NCI-H146 (cell line): Measurements from ENCODE around the gene RBBP5.
"Not testable (repeated sequence)": the region's sequence is repeated elsewhere in the genome, so short reads cannot be mapped to it uniquely, and the experiment has no call there.

Experiments
- DNase-seq: peaks from one replicate; lab custom pipeline; 2025; lab: John Stamatoyannopoulos, UW

RBBP5 gene, protein sequence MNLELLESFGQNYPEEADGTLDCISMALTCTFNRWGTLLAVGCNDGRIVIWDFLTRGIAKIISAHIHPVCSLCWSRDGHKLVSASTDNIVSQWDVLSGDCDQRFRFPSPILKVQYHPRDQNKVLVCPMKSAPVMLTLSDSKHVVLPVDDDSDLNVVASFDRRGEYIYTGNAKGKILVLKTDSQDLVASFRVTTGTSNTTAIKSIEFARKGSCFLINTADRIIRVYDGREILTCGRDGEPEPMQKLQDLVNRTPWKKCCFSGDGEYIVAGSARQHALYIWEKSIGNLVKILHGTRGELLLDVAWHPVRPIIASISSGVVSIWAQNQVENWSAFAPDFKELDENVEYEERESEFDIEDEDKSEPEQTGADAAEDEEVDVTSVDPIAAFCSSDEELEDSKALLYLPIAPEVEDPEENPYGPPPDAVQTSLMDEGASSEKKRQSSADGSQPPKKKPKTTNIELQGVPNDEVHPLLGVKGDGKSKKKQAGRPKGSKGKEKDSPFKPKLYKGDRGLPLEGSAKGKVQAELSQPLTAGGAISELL

DNA sequence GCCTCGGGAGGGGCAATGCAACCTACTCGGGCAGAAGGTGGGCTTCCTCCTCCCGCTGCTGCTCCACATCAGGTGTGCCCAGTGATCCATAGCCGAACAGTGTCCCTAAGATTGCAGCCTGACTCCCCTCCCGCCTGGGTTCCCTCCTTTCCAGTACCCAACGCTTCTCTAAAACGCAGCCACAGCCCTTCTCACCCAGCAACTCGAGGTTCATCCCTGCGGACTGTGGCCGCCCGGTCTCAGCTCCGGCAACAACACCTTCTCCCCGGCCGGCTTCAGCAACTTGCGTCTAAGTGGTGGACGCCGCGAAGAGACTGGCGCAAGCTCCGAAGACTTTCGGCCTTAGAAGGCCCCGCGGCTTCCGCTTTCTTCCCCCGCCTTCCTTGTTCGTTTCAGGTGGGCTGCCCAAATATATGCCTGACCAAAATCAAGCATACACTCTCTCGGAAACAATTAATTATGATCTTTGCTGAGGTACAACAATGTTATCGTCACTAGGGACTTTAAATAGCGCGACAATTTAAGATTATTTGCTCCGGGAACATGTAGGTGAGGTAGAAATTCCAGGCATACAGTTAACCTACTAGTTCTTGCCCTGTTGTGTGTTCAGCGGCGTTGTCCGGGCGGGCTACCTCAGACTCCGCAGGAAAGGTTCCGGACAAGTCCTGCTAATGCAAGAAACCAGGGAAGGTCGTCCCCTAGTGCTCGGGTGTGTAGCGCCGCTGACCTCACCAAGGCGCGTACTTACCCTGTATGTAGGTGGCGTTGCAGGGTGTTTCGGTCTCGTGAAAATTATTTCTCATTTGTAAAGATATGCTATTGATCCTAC, at the start of gene RBBP5:
Gene RBBP5, minus strand, starts transcription at position 319 of the 829 bp plus-strand sequence. Its CDS starts 105 bp downstream, at position 214.
- DNase-seq: peak; percentile 96

DNA sequence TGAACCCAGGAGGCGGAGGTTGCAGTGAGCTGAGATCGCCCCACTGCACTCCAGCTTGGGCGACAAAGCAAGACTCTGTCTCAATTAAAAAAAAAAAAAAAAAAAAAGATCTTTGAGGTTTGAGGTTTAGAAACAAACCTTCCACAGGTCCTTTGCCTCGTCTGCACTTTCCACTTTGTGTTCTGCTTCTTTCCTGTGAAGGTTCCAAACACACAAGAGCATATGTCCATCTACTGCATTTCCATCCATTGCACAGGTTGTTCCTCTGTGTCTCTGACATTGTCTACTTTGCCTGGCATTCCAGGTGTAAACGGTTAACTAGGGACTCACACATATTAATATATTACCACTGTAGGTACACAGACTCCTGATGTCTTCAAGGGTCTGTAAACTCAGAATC, 49.6 kb upstream of the RBBP5 start:
- no peak for DNase-seq

DNA sequence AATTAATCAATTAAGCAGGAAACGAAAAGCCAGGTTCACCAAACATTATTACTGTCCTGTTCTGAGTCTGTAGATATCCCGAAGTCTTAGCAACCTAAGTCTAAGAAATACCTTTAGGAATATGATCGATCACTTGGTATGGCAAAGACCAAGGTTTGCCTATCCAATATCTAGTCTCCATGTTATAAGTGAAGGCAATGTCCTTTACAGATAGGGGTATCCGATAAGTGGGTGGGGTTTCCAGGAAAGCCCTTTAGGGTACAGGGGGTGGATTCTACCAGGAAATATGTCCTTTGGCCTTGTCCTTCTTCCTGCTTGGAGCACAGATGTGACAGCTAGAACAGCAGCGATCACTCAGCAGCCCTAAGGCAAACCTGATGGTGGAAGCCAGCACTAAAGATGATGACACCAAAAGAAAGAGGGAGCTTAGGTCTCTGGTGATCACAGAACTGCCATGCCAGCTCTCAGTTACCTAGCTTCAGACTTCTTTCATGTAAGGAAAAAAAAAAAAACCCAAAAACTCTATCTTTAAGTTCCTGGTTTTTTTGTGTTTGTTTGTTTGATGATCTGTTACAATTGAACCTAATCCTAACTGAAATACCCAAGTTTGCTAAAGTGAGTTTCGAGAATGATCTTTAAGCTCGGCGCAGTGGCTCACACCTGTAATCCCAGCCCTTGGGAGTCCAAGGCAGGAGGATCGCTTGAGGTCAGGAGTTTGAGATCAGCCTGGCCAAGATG, 48.9 kb upstream of the RBBP5 start:
- DNase-seq: no peak

DNA sequence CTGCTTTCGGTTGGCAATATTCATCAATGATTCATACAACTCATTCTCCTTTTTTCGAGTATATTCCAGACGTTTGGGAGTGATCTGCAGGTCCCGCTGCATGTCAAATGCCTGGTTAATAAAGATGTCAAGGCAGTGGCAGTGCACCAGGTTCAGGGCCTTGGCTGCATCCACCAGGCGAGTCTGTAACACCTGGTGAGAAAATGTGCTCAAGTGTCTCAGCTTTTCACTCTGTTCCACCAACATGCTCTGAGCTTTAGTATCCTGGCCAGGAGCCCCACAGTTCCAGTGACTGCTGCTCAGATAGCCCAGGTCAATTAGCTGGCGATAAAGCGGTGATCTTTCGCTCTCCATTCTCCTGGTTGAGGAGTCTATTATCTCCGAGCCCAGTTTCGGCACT, 47.5 kb upstream of the RBBP5 start:
- DNase-seq: no peak

DNA sequence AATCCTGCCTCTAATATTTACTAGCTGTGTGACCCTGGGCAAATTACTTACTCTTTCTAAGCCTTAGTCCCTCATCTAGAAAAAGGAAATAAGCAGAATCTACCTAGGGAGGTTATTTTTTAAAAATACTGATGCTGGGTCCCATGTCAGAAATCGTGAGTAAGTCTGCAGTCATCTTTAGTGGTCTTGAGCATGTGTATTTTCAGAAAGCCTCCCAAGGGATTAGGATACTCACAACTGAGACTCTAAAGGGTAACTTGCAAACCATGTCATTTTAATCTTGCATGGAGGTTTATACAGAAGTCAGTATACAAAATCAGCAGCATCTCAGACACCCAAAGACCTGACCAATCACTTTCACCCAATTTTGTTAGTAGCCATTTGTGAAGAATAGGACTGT, 46.5 kb upstream of the RBBP5 start:
- DNase-seq: no peak

DNA sequence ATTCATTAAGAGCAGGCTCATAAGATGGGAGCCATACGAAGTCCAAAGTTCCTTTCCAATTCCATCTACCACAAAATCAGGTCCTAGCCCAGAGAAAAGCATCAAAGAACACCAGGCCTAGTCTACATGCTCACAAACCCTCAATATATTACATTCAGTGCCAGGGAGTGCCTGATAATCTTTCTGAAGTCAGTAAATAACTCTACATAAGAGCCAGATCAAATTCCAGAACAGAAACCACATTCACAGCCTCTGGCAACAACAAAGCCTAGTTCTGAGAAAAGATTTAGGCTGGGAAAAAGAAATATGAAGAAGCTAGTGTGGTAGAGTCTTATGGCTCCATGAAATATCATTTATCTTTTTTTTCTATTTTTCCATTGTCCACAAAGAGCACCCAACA, 40.5 kb upstream of the RBBP5 start:
- no peak for DNase-seq

DNA sequence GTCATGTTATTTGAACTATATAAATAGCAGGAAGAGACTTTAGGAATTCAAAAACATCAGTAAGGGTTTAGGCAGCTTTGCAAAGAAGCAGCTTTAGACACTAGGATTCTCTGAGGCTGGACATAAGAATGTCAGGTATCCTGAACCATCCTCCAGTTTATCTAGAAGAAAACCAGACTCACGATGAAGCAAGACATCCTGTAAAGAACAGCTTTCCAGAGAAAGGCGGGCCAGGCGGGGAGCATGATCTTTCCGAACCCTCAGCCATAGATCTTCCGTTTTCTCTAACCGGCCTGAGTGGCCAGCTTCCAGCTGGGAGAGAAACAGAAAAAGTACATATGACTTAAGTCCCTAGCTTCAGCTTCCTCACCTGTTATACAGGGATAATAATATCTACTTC, 39.3 kb upstream of the RBBP5 start:
- no peak for DNase-seq

DNA sequence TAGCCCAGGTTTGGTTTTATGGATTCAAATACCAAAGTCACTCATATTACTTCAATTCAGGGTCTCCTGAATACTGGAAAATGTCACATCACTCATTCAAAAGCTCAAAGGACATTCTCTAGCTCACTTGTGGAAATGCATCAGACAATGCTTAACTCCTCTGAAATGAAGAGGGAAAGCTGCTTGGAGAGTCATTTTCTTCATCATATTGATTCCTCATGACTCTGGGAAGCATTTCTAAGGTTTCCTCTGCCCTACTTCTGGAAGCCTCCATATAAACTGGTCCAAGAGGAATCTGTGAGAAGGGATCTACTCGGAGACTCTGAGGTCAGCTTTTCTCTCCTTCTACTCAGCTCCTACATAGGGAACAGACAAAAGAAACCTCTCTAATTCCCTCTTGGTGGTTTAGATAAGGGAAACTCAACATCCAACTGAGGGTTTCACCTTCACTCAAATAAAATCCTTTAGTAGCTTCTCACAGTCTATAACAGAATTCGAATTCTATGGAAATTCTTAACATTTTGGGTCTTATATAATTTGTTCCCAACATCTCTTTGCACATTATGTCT, 36.4 kb upstream of the RBBP5 start:
- no peak for DNase-seq

DNA sequence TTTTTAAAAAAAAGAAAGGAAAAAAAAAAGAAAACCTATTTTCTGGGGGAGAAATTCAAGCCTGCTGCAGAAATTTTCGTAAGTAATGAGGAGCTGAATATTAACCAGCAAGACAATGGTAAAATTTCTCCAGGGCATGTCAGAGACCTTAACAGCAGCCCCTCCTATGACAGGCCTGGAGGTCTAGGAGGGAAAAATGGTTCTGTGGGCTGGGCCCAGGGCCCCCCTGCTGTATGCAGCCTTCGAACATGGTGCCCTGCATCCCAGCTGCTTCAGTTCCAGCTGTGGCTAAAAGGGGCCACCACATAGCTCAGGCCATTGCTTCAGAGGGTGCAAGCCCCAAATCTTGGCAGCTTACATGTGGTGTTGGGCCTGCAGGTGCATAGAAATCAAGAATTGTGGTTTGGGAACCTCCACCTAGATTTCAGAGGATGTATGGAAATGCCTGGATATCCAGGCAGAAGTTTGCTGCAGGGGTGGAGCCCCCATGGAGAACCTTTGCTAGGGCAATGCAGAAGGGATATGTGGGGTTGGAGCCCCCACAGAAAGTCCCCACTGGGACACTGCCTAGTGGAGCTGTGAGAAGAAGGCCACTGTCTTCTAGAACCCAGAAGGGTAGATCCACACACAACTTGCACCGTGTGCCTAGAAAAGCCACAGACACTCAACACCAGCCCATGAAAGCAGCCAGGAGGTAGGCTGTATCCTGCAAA, 34.0 kb upstream of the RBBP5 start:
- DNase-seq: not testable (repeated sequence)

DNA sequence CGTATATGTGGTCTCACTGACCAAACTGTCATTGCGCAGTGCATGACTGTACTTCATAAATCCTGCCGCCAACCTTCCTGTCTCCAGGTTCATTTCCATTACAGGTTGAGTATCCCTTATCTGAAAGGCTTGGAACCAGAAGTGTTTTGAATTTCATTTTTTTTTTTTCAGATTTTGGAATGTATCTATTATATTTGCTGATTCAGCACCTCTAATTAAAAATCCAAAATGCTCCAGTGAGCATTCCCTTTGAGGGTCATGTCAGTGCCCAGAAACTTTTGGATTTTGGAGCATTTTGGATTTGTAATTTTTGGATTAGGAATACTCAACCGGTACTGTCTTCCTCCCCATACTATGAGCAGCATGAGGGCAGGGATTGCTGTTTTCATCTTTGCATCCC, 30.7 kb upstream of the RBBP5 start:
- no peak for DNase-seq

DNA sequence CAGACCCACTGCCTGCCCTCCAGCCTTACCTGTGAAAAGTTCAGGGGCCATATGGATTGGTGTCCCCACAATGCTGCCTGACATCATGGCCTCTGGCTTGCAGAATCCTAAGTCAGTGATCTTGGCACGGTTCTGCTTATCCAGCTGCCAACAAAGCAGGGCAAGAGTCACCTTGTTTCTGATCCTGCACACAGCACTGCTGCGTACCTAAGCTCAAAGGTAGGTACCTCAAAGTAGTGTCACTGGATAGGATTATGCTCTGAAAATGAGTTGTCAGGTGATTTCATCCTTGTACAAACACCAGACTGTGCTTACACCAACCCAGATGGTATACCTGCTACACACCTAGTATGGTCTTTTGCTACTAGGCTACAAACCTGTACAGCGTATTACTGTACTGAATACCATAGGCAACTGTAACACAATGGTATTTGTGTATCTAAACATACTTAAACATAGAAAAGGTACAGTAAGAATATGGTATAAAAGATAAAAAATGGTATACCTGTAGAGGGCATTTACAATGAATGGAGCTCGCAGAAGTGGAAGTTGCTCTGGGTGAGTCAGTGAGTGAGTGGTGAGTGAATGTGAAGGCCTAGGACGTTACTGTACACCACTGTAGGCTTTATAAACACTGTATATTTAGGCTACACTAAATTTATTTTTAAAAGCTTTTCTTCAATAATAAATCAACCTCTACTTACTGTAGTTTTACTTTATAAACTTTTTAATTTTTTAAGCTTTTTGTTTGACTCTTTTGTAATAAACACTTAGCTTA, 29.1 kb upstream of the RBBP5 start:
- no peak for DNase-seq

DNA sequence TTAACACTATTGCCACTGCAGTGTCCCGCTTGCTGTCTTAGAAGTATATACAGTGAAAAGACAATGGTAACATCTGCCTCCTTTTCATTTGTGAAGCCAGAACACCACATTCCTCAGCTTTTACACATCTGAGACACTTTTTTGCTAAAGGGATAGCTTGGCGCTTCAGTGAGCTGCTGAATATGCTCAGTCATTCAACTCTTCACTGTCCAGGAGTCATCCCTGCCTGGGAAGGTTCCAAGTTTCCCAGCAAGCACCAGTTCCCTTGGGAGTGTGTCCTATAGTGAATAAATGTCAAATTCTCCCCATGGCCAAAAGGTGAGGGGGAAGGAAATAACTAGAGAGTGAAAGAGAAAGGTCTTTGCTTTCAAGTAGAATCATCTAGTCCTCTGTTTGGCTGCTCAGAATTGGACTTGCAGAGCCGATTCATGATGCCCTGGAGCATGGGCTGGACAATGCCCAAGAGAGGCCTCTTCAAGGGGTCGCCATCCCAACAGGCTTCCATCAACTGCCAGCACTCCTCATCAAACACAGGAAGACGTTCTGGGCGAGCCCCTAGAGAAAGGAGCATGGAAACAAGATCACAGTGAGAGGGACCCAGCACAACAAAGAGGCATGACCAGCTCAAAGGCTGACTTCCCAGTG, 25.5 kb upstream of the RBBP5 start:
- DNase-seq: no peak

DNA sequence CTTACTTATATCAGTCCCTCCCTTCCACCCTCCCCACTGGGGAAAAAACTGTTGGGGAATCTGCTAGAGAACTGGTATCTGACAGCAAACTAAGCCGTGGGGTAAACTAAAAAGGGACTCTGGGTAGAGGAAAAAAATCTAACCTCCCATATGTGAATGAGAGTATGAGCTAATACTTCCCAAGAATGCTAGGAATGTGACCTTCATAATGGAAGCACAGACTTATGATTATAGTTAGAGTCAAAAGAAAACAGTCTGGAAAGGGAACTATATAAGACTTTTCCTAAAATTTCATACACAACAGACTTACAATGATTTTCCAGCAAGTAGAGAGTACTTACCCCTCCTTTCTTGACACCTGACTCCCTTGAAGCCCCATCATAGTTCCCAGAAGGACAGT, 23.0 kb upstream of the RBBP5 start:
- no peak for DNase-seq

DNA sequence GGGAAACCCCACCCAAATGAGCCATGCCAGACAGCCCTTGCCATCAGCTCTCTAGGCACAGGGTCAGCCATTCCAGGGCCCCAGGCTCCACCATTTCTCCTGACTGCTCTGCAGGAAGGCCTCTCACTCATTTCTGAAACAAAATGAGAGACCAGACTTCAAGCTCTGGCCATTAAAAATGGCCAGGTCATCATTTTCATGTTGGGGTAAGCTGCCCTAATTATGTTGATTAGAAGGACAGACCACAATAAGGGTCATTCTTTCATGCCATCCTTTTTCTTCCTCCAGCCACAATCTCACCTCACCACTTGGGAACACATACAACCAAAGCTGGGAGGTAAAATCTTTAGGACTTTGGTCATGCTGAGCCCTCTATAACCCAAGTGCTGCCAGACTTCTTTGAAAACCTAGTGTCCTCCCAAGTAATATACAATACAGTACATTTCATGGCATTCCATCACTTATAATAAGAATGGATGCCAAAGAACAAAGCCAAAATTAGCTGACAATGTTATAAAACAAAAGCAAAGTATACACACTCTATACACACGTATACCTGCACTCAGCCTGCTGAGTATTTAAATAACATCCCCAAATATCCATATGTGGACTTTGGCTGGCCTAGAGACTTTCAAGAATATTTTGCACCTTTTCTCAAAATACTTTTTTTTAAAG, 22.4 kb upstream of the RBBP5 start:
- DNase-seq: no peak

DNA sequence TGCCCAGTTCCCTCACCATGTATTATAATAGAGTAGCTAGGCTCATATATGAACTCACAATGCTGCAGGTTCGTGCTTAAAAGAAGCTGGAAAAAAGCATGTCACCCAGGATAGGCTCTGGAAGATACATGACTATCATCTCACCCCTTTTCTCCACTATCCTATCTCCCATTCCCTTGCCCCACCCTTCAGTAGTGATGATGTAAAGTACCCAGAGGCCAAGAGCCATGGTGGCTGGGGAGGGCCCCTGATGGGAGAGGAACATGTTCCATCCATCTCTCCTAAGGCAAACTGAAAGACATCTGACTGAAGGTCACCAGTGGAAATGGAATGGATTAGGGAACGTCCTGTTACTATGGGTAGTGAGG, 20.3 kb upstream of the RBBP5 start:
- DNase-seq: no peak

DNA sequence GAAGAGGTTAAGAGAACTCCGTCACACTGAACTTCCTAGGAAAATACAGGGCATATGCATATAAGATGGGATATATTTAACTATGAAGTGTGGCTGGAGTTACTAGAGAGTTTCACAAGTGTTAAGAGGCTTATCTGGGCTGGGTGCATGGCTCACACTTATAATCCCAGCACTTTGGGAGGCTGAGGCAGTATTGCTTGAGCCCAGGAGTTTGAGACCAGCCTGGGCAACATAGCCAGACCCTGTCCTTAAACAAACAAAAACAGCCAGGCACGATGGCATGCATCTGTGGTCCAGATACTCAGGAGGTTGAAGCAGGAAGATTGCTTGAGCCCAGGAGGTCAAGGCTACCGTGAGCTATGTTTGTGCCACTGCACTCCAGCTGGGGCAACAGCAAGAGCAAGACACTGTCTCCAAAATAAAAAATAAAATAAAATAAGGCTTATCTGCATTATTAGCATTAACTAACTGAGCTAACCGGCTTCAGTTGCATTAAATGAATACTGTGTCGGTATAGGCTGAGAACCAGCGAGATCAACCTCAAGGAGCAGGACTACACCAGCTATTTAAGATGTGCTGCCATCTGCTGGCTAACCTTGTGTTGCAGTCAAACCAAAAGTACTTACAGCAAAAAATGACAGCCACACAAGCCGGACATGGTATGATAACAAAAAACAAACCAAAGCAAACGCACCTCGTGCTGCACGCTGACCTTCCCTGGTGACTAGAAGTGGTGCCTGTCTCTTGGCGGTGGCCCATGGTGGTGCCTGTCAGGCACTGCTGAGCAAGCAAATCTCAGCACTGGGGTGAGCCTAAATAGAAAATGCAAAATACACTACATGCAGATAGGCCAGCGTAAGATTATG, 19.7 kb upstream of the RBBP5 start:
- DNase-seq: peak; percentile 67

DNA sequence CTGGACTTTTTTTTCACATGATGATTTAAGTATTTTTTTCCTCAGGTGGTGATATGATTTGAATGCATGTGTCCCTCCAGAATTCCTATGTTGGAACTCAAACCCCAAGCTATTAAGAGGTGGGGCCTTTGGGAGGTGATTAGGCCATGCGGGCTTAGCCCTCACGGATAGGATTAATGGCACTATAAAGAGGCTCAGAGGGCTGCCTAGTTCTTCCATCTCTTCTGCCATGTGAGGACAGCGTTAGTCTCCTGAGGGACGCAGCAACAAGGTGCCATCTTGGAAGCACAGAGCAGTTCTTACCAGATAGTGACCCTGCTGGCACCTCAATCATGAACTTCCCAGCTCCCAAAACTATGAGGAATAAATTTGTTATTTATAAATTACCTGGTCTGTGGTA, 18.3 kb upstream of the RBBP5 start:
- DNase-seq: no peak

DNA sequence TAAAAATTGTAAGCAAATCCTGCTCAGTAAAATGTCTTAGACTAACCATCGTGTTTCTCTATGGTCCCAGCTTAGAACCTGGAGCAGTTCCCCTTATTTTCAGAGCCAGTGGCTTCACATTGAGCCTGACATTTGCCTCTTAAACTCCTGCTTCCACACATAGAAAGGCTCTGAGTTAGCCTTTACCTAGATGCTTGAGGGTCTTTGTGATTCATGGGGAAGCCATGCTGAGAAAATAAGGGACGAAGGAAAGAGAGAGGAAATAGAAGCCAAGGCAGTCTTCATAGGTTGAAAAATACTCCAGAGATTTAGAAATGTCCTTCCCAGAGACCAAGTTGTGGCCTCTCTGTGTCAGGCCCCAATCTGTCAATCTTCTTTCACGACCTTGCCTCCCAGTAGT, 16.1 kb upstream of the RBBP5 start:
- no peak for DNase-seq

DNA sequence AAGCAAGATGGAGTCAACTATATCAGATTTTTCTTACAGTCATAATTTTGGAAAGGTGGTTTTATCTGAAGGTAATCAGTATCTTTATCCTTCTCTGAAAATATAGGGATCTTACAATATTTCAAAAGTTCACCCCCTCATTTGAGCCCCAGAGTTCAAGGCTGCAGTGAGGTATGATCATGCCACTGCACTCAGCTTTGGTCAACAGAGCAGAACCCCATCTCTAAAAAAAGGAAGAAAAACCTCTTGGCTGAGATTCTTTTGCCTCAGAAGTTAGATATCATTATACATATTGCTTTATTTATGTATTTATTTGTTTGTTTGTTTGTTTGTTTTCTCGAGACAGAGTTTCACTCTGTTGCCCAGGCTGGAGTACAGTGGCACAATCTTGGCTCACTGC, 11.5 kb upstream of the RBBP5 start:
- DNase-seq: no peak
